Stimulated activated CD4-positive, alpha-beta T cell treated with anti-CD3 and anti-CD28 coated beads, Interleukin-15, amount 100 ng/mL, for 1 hour (primary cell): ENCODE measurements around the gene KHK.

ENCODE experiments used
- DNase-seq, 2 donors: peaks; one replicate each; pipeline ENCODE4 v3.0.0-alpha.2; 2020; ENCODE audit warnings: low read depth in 1 of 2, low spot score in 1 of 2

The KHK gene

DNA sequence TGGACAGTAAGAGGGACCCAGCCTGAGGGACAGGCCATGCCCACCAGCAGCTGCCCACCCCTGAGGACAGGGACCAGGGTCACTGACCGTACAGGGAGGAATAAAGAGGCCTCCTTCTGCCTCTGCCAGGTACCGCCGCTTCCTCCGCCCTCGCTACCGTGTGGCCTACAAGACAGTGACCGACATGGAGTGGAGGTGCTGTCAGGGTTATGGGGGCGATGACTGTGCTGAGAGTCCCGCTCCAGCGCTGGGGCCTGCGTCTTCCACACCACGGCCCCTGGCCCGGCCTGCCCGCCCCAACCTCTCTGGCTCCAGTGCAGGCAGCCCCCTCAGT lies 6.0 kb upstream of the KHK start:
- no peak for DNase-seq

DNA sequence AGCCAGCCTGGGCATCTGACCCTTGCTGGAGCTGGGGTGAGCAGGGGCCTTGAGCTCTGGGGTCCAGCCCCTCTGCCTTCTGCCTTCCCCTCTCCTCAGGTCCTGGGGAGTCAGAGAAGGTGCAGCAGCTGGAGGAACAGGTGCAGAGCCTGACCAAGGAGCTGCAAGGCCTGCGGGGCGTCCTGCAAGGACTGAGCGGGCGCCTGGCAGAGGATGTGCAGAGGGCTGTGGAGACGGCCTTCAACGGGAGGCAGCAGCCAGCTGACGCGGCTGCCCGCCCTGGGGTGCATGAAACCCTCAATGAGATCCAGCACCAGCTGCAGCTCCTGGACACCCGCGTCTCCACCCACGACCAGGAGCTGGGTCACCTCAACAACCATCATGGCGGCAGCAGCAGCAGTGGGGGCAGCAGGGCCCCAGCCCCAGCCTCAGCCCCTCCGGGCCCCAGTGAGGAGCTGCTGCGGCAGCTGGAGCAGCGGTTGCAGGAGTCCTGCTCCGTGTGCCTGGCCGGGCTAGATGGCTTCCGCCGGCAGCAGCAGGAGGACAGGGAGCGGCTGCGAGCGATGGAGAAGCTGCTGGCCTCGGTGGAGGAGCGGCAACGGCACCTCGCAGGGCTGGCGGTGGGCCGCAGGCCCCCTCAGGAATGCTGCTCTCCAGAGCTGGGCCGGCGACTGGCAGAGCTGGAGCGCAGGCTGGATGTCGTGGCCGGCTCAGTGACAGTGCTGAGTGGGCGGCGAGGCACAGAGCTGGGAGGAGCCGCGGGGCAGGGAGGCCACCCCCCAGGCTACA lies 4.4 kb upstream of the KHK start:
- DNase-seq: no peak

DNA sequence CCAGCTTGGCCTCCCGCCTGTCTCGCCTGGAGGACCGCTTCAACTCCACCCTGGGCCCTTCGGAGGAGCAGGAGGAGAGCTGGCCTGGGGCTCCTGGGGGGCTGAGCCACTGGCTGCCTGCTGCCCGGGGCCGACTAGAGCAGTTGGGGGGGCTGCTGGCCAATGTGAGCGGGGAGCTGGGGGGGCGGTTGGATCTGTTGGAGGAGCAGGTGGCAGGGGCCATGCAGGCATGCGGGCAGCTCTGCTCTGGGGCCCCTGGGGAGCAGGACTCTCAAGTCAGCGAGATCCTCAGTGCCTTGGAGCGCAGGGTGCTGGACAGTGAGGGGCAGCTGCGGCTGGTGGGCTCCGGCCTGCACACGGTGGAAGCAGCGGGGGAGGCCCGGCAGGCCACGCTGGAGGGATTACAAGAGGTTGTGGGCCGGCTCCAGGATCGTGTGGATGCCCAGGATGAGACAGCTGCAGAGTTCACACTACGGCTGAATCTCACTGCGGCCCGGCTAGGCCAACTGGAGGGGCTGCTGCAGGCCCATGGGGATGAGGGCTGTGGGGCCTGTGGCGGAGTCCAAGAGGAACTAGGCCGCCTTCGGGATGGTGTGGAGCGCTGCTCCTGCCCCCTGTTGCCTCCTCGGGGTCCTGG lies 3.7 kb upstream of the KHK start:
- no peak for DNase-seq

DNA sequence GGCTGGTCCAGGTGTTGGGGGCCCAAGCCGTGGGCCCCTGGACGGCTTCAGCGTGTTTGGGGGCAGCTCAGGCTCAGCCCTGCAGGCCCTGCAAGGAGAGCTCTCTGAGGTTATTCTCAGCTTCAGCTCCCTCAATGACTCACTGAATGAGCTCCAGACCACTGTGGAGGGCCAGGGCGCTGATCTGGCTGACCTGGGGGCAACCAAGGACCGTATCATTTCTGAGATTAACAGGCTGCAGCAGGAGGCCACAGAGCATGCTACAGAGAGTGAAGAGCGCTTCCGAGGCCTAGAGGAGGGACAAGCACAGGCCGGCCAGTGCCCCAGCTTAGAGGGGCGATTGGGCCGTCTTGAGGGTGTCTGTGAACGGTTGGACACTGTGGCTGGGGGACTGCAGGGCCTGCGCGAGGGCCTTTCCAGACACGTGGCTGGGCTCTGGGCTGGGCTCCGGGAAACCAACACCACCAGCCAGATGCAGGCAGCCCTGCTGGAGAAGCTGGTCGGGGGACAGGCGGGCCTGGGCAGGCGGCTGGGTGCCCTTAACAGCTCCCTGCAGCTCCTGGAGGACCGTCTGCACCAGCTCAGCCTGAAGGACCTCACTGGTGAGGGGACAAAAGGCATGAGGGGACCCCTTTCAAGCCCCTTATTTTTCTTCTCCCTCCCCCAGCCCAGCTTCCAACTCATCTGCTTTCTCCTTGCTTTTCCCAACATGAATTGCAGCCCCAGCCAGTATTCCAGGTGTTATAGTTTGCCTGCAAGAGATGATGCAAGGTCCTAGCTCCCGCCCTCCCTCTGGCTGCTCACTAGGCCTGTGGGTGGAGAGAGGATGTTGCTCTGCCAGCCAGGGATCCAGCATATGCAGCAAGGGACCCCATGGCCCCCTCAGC lies 2.9 kb upstream of the KHK start:
- DNase-seq: no peak

DNA sequence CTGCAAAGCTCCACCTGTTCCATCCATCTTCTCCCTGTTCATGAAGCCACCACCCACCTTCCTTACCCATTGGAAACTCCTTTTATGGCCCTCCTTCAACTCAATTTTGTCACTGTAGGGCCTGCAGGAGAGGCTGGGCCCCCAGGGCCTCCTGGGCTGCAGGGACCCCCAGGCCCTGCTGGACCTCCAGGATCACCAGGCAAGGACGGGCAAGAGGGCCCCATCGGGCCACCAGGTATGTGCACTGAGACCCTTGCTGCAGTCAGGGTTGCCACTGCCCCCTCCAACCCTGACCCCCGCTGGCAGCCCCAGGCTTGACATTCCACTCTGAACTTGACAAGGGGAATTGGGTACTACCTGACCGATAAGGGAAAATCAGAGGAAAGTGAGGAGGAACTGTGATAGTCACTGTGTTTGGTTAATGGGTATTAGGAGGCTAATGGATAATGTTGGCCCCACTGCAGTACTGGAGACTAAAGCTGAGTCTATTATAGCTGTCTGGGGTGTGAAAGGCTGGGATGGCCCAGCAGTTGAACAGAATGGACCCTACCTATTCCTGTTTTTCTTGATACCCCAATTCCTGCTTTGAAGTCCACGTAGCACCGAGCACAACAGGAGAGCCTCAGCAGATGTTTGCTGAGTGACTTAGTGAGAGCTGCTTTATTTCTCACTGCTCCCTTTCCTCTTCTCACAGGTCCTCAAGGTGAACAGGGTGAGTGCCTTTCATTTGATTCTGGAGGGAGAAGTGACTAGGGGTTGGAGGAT lies 2.1 kb upstream of the KHK start:
- DNase-seq: no peak

DNA sequence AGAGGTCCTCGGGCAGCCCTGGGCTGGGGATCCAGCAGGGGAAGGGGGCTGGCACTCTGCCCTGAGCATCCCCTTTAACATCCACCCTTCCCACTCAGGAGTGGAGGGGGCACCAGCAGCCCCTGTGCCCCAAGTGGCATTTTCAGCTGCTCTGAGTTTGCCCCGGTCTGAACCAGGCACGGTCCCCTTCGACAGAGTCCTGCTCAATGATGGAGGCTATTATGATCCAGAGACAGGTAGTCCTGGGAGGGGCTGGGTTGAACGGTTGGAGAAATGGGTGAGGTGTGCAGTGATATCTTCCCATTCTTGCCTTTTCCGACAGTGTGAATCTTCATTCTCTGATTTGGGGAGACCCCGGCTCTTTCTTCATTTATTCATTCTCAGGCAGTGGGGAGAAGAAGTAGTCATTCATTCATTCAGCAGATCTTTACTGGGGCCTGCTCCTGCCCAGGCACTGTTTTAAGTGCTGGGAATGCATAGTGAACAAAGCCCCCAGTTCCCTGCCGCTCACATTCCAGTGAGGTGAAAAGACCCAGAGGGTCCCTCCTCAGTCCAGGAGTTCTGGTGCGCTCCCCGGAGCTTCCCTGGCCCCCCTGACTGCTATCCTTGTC lies 1.4 kb upstream of the KHK start:
- no peak for DNase-seq

DNA sequence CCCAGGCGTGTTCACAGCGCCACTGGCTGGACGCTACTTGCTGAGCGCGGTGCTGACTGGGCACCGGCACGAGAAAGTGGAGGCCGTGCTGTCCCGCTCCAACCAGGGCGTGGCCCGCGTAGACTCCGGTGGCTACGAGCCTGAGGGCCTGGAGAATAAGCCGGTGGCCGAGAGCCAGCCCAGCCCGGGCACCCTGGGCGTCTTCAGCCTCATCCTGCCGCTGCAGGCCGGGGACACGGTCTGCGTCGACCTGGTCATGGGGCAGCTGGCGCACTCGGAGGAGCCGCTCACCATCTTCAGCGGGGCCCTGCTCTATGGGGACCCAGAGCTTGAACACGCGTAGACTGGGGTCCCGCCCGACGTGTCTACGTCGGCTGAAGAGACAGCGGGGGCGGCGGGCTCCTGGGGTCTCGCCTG lies 891 bp upstream of the KHK start:
- DNase-seq: no peak

DNA sequence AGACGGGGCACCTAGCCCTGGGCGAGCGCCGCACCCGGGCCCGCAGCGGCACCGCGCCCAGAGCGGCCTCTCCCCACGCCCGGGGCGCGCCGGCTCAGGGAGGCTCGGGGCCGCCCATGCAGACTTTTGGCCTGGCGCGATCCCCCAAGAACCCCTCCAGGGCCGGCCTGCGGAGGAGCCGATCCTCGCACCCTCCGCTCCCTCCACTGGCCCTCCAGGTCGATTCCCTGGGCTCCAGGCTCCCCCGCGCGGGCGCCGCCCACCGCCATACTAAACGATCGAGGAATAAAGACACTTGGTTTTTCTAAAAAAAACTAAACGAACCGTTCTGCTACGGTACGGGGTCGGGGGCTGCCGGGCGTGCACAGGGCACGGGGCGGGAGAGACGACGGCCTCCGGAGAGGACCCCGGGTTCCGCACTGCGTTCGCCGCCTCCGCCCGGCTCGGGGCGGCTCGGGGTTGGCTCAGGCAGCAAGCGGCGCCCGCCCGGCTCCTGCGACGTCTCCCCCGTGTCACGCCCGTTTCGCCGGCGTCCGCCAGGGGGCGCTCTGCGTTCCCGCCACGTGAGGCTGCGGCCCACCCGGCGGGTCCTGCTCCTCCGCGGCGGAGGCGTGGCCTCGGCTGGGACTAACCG lies 365 bp upstream of the KHK start:
- peak; percentile 98 to 99 for DNase-seq

DNA sequence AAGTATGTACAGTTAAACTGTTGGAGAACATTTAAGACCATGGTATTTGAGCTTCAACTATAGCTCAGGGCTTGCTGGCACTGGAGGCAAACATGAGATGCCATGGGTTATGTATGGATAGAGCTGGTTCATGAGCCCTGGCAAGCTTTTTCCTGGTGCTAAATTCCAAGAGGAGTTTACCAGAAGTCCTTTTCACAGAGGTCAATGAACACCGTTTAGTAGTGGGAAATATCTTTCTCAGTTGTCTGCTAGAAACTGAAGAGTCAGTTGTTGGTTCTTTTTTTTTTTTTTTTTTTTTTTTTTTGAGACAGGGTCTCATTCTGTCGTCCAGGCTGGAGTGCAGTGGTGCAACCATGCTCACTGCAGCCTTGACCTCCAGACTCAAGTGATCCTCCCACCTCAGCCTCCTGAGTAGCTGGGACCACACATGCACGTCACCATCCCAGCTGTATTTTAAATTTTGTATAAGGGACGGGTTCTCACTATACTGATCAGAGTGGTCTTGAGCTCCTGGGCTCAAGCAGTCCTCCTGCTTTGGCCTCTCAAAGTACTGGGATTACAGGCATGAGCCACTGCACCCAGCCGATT lies 1.3 kb downstream of the KHK start:
- DNase-seq: no peak

DNA sequence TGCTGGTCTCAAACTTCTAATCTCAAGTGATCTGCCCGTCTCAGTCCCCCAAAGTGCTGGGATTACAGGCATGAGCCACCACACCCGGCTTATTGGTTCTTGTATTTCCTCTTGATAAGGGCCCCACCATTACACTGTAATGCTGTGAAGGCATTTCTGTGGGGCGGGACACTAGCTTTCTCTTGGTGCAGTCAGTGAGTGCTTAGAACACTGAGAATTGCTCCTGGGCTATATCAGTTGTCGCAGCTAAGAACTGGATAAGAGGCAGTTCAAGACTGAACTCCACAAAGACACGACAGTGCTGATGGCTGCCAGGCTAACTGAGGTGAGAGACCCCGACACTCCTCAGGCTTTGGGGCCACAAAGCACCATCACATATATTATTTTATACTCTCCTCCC lies 2.1 kb downstream of the KHK start:
- no peak for DNase-seq

DNA sequence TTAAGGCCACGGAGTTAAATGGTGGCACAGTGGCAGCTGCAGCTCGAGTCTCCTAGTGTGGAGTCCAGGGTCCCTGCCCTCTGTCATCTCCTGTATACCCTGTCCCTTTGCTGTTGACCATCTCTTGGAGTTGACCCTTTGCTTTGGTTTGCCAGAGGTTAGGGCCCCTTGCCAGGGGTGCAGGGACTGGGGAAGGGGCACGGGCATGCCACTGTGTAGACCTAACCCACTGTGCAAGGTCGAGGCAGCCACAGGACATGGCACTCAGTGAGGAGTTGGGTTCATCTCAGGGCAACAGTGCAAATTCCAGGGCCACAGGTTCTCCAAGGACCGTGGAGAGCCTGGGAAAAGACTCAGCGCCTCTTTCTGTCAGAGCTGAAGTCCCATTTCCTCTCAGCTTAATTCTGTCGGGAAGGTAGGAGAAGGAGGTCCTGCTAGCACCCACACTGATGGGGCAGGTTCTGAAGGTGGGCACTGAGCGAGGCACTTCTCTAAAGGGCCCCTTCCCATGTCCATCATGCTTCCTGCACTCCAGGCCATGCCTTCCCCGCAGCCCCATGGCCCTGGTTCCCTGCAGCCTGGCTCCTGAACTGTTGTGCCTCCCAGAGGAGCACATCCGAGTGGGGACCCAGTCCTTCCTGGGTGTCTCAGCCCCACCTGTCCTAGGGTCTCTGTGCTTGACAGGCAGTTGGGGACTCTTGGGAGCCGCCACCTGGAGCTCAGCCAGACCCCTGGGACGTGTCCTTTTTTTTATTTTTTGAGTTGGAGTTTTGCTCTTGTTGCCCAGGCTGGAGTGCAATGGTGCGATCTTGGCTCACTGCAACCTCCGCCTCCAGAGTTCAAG lies 2.8 kb downstream of the KHK start:
- DNase-seq: no peak

DNA sequence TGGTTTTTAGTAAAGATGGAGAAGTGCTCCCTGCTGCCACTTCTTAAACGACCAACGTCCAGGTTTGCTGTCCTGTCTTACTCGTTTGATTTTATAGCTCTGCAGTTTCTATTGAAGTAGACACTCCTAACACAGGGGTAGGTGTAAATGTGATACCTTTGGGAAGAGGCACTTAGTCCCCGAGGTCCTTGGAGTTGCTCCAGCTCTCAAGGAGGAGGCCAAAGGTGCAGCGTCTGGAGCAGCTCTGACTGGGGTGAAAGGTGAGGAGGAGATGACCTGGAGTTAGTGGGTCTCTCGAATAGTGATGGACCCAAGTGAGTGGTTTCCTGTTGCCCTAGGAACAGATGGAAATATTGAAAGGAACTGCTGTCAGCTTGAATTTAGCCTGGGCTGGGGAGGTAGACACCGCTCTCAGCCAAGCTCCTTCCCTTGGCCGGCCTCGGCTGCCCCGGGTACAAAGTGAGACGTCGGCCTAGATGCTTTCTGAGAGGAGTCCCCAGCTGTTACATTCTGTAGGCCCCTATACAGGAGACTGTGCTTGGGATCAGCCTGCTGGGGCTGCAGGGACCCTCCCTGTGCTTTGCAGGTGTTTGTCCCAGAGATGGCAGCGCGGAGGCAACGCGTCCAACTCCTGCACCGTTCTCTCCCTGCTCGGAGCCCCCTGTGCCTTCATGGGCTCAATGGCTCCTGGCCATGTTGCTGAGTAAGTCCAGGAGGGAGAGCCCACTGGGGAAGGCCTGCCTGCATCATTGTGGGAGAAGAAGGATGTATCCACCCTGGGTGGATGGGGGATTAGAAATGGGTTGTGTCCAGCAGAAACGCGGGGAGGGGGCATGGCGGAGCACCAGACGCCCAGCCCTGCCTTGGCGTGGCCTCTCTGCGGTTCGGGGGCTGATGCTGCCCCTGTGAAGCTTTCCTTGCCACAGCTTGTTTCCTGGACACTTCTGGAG lies 5.4 kb downstream of the KHK start:
- DNase-seq: no peak

DNA sequence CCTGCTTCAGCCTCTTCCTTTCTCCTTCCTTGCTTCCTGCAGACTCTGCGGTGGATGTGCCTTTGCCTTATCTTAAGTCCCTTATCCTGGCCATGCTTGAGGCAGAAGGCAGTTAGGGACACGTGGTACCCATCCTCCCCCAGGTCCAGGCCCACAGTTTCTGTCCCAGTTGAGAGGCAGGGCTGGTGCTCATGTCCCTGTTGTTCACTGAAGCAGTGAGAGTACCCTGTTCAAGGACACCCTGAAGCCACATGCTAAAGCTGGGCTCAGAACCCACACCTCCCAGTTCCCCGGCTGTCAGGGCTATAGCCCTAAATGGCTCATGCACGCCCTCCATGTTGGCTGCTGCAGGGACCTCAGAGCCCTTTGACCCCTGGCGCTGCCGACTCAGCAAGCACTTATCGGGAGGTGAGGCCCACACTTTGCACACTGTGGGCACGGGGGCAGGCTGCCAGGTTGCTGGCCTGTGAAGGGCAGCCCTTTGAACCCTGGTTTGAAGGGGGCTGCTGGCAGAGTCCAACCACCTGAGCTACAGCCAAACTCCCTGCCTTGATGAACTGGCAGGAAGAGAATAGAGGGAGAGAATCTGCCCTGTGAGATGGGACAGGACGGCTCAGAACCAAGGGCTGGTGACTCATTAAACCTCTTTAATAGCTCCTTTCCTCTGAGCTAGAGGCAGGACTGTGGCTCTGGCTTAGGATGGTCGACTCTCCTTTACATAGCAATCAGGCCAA lies 6.3 kb downstream of the KHK start:
- no peak for DNase-seq

DNA sequence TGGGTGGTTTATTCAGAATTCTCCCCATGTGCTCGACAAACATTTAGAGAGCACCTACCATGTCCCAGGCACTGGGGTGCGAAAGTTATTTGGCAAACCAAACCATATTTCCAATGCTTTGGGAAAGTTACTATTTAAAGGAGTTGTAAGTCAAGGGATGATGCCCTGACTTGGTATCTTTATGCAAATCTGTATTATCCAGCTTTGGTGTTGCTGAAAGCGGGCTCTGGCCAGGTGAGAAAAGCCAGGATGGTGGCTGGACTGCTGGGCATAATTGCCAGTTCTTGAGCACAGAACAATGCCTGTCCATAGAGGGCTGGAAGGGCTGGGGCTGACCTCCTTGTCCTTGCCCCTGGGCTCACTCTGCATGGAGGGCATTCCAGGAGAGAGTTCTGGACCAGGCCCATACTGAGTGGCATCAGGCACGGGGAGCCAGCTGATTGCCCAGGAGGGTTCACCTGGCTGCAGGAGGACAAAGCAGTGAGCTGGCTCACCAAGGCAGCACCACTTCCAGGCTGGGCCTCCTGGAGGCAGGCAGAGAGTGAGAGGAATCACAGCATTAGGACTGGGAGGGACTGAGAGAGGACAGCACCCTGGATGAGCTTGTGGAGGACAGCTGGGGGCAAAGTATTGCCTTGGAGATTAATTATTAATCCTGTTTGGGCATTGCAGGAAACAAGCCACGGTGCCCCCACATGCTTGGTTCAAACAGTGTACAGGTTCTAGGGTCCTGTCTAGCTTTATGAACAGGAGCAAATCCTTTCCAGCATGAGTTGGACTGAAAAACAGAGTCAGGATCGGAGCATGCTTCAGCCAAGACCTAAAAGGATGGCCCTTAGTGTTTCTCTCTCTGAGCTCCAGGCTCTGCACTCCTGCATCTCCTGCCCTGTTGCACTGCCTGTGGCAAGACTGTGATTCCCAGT lies 7.1 kb downstream of the KHK start:
- no peak for DNase-seq

DNA sequence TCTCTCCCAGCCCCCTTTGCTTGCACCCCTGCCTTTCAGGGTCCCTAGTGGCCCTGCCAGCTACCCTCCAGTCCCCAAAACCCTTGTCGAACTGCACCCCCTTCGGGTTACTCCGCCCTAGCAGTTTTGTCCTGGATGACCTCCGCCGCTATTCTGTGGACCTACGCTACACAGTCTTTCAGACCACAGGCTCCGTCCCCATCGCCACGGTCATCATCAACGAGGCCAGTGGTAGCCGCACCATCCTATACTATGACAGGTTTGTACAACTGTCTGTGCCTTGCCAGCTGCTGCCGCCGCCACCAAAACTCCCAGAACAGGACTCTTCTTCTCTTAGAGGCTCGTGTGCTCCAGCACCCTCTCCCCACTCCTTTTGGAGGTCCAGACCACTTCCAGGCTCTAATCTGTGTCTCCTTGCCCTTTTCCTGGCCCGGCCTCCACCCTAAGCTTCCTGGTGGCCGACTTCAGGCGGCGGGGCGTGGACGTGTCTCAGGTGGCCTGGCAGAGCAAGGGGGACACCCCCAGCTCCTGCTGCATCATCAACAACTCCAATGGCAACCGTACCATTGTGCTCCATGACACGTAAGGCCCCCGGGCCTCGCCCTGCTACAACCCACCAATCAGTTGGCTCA lies 7.9 kb downstream of the KHK start:
- DNase-seq: no peak

DNA sequence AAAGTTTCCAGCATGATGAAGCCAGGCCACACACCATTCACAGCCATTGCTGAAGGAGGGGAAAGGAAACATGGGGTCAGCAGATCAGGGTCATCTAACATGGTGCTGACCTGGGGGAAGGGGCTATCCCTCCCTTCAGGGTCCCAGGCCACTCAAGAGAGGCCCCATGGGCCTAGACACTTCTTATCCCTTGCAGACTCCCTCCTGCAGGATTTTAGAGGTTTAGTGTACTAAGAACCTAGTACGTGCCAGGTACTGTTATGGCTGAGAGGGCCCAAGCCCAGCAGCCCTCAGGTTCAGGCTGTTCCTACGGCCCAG lies 8.8 kb downstream of the KHK start:
- no peak for DNase-seq
